RWPE1 (cell line): Measurements from ENCODE around the gene ANKRD44.

Experiments
- CTCF ChIA-PET: fragments of 350-600 bp; sonication (Branson Sonifier 250); formaldehyde crosslinking; extraction: SDS; loops from one replicate; lab custom pipeline; 2021; lab: Yijun Ruan, JAX
- POLR2A ChIA-PET: fragments of 400-600 bp; formaldehyde crosslinking; extraction: SDS; loops from one replicate; lab custom pipeline; 2020; ENCODE audit warnings: antibody characterized with exemption; ENCODE audit not compliant: low non-redundant PET; lab: Yijun Ruan, JAX
- DNase-seq: peaks from one replicate; pipeline ENCODE4 v3.0.0; 2012; ENCODE audit warnings: low spot score
- H3K27ac ChIP-seq: fragments of 450-650 bp; 2 replicates; pipeline ENCODE4 v1.5.1; 2017
- TF ChIP-seq, protein P1 (sequence below): fragments of 450-650 bp; conservative IDR thresholded peaks from 2 replicates; pipeline ENCODE4 v1.5.1; 2017; ENCODE audit warnings: low read depth, mild to moderate bottlenecking

ANKRD44 gene

DNA sequence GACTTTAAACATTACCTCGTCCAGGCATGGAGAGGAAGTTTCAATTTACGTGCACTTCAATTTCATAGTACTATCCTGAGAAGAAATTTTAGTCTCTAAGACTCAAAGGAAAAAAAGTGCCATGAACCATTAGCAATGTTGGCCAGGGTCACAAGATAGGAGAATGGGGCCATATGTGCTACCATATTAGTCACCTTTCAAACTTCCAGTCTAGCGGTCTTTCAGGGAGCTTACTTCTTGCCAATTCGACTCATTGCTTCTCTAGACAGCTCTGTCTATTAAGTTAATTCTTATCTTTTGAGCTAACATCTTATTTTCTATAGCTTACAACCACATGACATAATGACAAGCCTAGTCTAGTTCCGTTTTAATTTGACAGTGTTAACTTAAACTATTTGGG, 129.1 kb downstream of the ANKRD44 start:
- CTCF ChIA-PET: interaction anchor here (0.8 kb wide), 1 partner anchor 212 kb away, joined by 5 read pairs; no protein-coding TSS in a partner anchor
- DNase-seq: no peak
- POLR2A ChIA-PET: interaction anchor here (0.6 kb wide), 1 partner anchor 9 kb away, joined by 3 read pairs; no protein-coding TSS in a partner anchor
- H3K27ac ChIP-seq: no peak overlapping the region
- TF ChIP-seq, protein P1, sequence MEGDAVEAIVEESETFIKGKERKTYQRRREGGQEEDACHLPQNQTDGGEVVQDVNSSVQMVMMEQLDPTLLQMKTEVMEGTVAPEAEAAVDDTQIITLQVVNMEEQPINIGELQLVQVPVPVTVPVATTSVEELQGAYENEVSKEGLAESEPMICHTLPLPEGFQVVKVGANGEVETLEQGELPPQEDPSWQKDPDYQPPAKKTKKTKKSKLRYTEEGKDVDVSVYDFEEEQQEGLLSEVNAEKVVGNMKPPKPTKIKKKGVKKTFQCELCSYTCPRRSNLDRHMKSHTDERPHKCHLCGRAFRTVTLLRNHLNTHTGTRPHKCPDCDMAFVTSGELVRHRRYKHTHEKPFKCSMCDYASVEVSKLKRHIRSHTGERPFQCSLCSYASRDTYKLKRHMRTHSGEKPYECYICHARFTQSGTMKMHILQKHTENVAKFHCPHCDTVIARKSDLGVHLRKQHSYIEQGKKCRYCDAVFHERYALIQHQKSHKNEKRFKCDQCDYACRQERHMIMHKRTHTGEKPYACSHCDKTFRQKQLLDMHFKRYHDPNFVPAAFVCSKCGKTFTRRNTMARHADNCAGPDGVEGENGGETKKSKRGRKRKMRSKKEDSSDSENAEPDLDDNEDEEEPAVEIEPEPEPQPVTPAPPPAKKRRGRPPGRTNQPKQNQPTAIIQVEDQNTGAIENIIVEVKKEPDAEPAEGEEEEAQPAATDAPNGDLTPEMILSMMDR: no peak

DNA sequence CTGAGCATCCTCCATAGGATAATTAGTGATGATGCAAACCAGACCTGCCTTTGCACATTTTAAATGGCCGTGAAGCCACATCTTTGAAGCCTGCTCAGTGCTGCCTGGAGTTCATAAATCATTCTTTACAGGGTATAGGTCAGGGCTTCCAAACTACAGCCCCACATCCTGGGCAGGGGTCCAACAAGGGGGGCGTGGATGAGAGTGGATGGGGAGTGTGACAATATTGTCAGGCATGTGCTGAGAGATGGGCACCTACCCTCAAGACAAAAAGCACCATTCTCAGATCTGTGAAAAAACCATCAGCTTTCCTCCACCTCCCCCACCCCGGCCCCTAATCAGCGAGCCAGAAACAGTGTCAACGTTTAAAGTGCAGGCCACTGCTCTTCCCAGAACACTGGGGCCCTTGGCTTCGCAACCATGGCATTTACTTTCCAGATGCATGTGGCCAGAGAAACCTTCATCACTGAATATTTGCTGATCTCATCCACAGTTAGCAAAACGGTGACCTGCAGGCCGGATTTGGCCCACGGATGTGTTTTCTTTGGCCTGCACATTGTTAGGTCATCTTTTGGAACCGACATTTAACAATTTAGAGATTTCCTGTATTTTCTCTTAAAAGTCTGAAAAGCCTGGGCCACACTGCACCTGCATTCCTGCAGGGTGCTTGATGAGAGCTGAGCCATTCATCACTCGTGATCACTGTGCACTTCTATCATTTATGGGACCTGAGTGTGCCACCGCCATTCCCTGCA, 130.7 kb downstream of the ANKRD44 start:
- ChIA-PET POLR2A (no interaction called here), CTCF (interaction anchor here (0.6 kb wide), 1 partner anchor 429 kb away, joined by 3 read pairs; no protein-coding TSS in a partner anchor)
- DNase-seq: no peak
- no peak overlapping the region for H3K27ac ChIP-seq
- TF ChIP-seq, protein P1: no peak

DNA sequence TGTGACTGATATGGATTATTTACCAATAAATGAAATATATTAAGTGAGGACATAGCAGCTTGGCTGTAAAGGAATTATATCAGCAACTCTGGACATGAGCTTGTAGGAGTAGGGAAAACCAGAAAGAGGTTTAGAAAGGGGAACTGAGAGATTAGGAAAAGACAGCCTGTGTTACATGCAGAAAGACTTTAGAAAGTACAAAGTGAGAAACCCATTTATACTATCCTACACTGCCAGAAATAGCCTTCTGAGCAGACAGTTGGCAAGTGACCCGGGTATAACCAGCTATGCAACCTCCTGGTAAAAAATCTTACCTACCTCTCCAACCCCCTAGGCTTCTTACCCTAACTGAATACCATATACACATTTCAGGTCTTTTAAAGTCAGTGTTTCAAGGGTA, 134.1 kb downstream of the ANKRD44 start:
- TF ChIP-seq, protein P1: no peak
- POLR2A ChIA-PET: no interaction called here
- no peak for DNase-seq
- CTCF ChIA-PET: interaction anchor here (0.6 to 0.7 kb wide), 2 partner anchors 38 to 63 kb away, joined by 3 to 5 read pairs; no protein-coding TSS in a partner anchor
- H3K27ac ChIP-seq: no peak overlapping the region

DNA sequence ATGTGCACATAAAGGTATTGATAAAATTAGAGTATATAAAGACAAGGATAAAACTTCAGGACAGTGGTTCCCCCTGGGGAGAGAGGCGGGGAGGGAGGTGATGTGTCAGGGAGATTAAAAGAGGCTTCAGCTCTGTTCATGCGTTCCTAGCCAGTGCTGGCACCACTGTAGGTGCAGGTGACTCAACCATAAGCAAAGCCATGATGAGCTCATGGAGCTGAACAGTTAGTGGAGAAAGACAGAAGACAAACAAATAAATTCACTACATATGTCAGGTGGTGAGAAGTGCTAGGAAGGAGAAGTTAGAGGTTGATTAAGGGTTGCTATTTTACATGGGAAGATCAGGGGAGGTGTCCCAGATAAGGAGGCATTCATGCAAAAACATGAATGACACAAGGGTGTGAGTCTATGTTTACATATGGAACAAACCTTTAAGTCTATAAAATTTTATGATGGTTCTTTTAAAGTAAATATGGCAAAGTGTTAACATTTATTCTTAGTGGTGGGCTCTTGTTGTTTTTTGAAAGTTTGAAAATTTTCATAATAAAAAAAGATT, 136.0 kb downstream of the ANKRD44 start:
- DNase-seq: no peak
- TF ChIP-seq, protein P1: no peak
- ChIA-PET CTCF (no interaction called here), POLR2A (no interaction called here)
- H3K27ac ChIP-seq: no peak overlapping the region

DNA sequence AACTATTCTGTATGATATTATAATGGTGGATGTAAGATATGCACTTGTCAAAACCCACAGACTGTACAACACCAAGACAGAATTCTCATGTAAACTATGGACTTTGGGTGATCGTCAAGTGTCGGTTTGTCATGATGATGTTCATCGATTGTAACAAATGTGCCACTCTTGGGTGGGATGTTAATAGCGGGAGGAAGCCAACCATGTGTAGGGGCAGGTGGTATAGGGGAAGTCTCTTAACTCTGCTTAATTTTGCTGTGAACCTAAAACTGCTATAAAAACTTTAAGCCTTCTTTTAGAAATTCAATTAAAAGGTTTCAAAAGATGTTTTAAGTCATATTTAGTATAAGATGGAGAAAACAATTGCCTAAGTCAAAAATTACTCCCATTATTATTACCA, 139.0 kb downstream of the ANKRD44 start:
- CTCF ChIA-PET: no interaction called here
- no peak overlapping the region for H3K27ac ChIP-seq
- POLR2A ChIA-PET: no interaction called here
- TF ChIP-seq, protein P1: no peak
- DNase-seq: no peak

DNA sequence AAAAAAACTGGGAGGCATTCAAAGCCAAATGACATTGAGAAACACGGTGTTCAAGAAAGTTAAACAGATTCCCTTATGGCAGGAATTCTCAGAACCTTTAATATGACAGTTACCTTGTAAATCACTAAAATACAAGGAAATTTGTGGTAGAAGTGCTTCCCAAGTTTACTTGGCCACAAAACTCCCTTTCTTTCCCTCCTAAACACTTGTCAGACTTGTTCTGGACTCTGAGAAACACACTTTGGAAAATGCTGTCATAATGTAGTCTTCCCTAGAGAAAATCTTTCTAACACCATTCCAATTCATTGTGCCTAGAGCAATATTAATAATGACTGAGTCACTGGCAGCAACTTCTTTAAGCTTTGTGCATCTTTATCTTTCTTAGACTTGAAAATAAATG, 140.4 kb downstream of the ANKRD44 start:
- no peak overlapping the region for H3K27ac ChIP-seq
- TF ChIP-seq, protein P1: no peak
- CTCF ChIA-PET: interaction anchor here (0.6 kb wide), 1 partner anchor 12 kb away, joined by 3 read pairs; no protein-coding TSS in a partner anchor
- POLR2A ChIA-PET: no interaction called here
- DNase-seq: peak; percentile 26
